ENCODE data around the gene MXI1.
"Not testable (repeated sequence)": the region's sequence is repeated elsewhere in the genome, so short reads cannot be mapped to it uniquely, and the experiment has no call there.

Gene MXI1

DNA sequence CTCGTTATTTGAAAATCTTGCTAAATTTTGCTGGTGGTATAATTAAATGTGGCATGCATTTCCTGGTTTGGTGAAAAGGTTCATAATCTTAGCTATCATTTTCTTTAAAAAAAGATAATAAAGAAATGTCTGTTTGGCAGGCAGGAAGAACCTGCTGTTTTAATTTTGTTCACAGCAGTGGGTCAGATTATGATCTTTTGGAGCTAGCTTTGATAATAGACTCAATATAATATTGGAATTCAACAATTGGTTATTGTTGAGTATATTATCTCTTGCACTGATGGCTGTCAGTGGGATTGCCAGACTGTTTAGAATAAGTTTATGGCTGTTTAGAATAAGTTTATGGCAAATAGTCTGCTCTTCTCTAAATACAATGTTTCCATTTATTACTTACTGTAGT, 35.1 kb downstream of the MXI1 start:
- FAIRE-seq = no peak

DNA sequence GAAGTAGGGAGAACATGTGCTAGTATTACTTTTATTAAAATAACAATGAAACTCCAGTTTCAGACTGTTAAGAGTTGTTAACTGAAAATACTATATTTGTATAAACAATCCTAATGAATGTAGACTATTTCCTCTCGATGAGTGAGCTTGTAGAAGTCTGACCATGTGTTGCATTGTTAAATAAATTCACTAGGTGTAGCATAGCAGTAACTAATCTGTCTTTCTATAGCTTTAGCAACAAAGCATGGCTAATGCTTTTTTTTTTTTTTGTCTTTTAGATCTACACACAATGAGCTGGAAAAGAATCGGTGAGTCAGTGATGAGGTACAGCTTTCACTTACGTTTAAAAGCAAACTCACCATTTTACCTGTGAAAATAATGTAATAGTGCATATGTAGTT, 37.1 kb downstream of the MXI1 start:
- FAIRE-seq = peak; percentile 9

DNA sequence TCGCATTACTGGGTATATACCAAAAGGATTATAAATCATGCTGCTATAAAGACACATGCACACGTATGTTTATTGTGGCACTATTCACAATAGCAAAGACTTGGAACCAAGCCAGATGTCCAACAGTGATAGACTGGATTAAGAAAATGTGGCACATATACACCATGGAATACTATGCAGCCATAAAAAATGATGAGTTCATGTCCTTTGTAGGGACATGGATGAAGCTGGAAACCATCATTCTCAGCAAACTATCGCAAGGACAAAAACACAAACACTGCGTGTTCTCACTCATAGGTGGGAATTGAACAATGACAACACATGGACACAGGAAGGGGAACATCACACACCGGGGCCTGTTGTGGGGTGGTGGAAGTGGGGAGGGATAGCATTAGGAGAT, 40.4 kb downstream of the MXI1 start:
- not testable (repeated sequence) for FAIRE-seq

DNA sequence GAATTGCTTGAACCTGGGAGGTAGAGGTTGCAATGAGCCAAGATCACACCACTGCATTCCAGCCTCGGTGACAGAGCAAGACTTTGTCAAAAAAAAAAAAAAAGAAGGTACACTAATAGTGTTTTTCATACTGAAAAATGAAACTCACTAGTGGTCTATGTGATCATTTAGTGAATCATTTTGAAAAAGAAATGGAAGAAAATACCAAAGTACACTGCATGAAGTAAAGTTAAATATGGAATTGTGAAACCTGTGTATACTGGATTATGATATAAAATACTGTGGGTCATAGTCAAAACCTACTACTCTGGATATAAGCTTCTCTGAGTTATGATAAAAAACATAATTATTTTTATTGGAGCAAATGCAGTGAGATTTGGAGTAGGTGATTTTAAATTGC, 42.1 kb downstream of the MXI1 start:
- FAIRE-seq = not testable (repeated sequence)

DNA sequence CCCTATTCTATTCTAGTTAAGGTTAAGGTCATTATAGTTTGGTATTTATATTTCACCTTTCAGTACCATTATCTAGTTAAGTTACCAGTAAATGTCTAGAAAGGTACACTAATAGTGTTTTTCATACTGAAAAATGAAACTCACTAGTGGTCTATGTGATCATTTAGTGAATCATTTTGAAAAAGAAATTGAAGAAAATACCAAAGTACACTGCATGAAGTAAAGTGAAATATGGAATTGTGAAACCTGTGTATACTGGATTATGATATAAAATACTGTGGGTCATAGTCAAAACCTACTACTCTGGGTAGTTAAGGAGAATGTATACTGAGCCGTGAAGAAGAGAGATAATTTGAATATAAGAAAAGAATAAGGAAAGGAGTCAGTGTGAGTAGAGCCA, 44.0 kb downstream of the MXI1 start:
- peak; percentile 88 for FAIRE-seq

DNA sequence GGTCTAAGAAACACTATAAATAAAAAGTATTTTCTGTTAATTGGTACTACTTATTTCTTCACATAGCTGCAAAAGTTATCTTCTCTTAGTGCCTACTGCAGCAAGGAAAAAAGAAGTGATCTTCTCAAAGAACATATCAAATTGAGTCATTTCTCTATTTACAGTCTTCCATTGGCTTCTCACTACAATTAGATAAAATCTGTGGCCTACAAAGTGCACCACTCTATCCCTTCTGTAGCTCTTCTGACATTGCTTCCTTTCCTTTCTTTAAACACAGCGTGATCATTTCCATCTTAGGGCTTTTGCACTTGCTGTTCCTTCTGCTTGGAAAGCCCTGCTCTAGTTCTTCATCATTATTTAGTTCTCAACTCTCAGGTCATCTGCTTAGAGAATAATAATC, 44.7 kb downstream of the MXI1 start:
- no peak for FAIRE-seq

DNA sequence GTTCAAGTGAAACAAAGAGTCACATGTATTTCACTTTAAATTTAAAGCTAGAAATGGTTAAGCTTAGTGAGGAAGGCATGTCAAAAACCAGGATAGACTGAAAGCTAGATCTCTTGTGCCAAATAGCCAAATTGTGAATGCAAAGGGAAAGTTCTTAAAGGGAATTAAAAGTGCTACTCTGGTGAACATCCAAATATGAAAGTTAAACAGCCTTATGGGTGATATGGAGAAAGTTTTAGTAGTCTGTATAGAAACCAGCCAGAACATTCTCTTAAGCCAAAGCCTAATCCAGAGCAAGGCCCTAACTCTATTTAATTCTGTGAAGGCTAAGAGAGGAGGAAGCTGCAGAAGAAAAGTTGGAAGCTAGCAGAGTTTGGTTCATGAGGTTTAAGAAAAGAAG, 47.1 kb downstream of the MXI1 start:
- FAIRE-seq = no peak

DNA sequence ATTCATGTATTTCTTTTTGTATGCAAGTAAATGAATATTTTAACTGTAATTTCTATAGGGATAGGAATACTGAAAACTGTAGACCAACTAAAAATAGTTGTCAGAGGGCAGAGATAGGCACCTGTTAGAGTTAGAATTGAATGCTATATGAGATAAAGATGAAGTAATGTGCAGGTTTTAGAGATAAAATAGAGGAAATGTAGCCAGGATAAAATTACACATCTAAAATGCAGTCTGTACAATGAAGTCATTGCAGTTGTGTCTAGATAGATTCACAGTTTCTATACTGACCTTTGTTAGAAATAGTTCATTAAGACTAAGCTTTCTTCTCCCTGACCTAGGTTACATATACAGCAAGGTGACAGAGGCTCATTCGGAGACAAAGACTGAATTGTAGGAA, 51.1 kb downstream of the MXI1 start:
- no peak for FAIRE-seq

DNA sequence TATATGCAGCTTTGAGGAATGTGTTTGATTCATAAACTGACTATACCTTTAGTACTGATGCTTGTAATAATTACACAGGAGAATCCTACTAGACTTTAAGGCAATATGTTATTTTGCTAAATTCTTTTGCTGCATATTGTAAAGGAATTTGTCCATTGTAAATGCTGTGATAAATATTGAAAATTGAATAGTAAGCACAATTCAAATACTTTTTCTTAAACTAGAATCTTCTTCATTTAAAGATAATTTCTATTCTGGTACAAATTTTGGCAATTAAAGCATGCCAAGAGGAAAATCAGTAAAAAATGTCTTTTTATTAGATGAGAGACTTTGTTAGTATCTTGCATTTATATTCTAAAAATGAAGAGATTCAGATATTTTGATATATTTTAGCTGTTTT, 51.9 kb downstream of the MXI1 start:
- FAIRE-seq = no peak

DNA sequence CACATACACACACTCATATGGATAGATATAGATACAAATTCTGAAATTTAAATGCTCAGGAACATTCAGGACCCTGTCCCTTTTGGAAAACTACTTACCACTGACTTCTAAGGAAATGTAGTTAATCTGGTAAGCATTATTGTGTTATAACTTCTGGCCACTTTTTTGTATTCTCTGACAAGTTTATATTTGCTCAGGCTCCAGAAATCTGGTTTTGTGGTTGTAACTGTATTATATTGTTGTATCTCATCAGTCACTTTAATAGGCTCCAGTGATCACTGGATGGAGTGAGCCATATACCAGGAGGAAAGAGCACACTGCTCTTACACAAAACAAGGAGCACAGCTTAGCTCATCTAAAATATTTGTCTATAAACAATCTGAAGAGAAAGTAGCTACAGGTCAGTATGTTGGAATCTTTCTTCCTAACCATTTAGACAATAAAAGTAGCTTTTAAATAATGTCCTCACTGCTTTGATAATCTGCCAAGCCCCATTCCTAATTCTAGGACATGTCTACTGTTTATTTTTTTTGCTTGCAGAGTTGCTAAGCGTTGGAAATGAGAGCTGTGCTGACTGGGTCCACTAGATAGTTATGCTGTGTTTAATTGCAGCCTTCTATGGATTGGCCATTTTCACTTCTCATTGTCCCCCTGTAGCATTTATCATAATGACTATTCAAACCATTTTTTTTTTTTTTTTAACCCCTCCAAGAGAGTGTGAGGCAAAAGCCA, 53.5 kb downstream of the MXI1 start:
- FAIRE-seq = no peak

DNA sequence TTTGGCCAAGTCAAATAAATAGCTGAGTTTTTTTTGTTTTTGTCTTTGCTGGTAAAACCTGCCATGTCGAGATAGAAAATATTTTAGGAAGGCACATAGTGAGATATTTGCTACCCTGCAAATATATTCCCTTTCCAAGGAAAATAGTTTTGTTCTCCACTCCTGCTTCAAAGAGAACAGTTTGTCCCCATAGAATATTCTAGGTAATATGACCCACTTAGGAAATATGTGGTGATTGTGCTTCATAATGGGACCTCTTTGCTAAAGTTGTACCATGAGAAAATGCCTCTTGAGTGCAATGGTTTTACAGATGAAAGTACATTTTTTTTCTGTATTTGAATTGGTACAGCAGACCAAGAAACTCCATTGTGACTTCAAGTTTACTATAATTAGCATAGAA, 55.8 kb downstream of the MXI1 start:
- no peak for FAIRE-seq

DNA sequence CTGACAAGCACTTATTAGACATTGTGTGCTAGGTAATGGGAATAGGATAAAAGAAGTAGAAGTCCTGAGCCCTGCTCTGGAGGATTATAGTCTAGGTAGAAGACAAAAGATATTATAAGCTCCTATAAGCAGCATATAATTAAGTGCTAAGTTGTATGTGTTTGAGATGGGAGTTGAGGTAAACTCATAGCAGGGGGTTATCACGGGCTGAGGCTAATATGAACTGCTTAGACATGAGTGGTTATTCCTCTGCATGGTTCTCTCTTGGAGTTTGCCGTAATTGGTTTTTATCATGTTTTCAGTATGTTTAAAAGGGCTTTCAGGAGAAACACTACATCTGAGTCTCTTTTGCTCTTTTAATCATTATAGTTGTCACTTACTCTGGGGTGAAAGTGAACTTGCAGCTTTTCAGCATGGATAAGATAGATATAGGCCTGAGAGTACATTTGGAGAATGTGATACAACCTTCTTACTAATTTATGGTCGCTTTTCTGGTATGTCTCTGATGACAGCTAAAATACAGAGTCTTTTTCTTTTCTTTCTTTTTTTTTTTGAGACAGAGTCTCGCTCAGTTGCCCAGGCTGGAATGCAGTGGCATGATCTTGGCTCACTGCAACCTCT, 58.3 kb downstream of the MXI1 start:
- no peak for FAIRE-seq

DNA sequence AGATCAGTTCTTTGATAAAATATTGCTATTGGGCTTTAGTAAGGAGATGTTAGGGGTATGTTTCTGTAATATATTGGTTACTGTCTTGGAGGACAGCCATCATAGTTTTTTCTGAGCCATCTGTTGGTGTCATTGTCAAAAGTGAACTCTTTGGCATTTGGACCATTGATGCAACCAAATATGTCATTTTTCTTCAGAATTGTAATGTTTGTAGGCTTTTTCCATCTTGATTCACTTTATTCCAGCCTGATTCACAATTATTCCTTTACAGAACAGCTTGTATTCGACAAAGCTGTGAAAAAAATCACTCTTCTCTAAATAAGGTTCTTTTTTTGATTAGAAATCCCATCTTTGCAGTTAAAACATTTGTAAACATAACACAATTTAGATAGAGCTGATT, 59.9 kb downstream of the MXI1 start:
- no peak for FAIRE-seq

DNA sequence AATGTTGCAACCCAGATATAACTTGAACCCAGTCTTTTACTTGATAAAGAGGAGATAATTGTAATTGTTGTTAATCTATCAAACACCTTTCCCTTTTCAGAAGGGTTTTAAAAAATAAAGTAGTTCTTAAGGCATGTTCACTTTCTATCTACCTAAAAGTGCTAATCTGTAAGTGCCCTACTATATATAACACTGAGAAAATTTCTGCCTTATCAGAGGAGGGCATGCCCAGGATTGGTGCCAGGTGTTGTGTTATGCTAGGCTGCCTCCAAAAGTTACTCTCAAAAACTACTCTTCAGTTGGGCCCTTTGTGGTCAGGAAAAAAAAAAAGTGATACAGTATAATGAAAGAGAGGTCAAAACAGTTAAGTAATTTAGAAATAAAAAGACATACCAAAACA, 61.0 kb downstream of the MXI1 start:
- peak; percentile 17 for FAIRE-seq

DNA sequence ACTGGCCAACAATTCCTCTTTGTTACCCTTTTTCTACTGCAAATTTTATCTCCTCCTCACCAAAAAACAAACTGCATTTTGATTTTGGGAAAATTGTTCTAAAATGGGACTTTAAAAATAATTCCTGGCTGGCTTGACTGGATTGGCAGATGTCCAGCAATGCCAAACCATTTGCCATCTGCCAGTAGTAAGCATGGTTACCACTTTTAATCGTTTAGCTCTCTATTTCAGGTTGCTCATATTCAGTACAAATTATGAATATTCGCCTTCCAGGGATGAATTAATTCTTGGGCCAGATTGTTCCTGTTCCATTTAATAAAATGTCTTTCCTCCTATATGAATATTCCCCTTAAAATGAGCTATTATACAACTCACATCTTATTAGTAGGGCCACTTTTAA, 61.6 kb downstream of the MXI1 start:
- FAIRE-seq = no peak

DNA sequence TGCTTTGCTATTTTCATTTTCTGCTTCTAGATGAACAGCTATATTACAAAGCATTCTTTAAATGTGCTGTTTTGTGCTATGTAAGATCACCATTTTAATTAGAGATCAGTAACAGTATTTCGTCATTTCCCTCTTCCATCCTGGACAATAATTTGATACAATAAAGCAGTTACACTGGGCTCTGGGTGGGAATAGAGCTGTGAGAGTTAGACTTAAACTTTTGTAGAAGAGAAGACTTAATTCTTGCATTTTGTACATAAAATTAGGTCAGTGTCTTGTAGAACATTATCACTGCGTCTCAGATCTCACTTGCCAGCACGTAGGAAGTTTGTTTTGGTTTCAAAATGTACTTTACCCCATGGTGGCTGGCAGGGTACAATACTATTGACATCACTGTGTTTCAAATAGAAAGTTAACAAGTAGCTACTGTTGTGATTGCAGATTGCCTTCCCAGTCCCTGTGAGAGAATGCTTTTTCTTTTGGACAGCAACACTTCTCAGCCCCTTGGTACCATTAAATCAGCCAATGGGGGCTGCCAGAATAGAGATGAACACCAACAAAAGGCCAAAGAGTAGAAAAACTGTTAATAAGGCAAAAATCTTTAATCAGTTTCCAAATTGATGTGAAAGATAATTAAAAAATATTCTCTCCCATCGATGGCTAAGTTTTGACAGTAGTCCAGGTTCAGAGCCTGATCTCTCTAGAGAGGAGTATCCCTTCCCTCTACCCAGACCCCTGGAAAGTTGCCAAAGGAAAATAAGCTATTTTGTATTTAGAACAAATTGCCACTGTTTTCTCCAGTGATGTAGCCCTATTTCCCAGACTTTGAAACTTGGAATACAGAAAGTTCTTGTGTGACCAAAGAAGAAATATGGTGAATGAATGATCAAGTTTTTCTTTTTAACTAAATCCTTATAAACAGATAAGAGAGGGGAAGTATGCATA, 62.2 kb downstream of the MXI1 start:
- peak; percentile 82 for FAIRE-seq

DNA sequence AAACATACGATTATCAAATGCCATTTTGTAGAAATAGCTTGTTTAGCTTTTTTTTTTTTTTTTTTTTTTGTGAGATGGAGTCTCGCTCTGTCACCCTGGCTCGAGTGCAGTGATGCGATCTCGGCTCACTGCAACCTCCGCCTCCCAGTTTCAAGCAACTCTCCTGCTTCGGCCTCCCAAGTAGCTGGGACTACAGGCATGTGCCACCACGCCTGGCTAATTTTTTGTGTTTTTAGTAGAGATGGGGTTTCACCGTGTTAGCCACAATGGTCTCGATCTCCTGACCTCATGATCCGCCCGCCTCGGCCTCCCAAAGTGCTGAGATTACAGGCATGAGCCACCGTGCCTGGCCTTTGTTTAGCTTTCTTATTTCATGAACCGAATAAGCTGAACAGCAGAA, 65.6 kb downstream of the MXI1 start:
- FAIRE-seq = not testable (repeated sequence)

DNA sequence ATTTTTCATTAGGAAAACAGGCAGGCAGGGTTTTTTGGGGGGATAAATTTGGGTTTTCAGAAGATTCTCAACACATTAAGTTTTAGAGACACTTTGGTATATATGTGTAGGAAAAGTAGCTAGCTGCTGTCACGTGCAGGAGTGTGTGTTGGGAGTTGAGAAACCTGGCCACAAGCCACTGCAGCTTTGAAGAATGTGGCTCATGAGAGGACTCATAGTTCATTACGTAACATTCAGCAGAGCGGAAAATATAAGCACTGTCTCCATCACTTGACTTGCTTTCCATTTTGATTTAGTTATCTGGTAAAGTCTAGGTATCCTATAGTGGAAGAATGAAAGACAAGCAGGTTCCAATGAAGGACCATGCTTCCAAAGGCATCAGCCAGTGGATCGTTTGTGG, 66.1 kb downstream of the MXI1 start:
- FAIRE-seq = no peak

DNA sequence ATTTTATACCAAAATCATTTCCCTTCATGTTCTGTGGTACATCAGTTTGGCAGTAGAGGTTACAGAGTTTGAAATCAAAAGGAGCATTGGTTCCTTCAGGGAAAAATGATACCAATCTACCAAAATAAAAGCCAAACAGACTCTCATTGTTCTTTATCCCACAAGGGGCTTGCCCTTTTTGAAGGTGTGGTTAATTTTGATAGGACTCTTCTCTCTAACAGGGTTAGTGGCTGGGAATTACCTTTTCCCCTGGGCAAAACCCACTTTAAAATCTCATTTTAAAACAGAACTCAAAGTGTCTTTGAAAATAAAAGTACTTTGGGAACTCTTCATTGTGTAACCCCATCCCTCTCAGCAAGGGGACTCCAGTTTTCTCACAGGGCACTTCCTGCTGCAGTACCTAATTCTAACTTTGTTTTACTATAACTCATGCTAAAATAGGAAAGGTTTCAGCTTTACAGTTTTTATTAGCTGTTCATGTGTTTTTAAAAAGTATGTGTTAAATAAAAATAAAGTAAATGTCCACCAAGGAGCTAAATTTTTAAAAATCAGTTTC, 66.7 kb downstream of the MXI1 start:
- no peak for FAIRE-seq

DNA sequence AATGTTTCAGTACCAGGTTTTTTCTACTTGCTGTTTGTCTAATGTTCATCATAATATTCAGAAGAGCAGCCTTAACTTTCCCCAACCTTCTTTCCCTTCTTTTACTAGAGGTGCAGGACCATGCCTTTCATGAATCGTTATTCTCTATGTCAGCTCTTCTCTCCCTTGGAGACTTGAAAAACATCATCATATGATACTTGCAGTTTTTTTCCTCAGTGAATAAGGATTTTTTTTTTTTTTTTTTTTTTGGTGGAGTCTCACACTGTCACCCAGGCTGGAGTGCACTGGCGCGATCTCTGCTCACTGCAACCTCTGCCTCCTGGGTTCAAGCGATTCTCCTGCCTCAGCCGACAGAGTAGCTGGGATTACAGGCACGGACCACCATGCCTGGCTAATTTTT, 67.2 kb downstream of the MXI1 start:
- no peak for FAIRE-seq

DNA sequence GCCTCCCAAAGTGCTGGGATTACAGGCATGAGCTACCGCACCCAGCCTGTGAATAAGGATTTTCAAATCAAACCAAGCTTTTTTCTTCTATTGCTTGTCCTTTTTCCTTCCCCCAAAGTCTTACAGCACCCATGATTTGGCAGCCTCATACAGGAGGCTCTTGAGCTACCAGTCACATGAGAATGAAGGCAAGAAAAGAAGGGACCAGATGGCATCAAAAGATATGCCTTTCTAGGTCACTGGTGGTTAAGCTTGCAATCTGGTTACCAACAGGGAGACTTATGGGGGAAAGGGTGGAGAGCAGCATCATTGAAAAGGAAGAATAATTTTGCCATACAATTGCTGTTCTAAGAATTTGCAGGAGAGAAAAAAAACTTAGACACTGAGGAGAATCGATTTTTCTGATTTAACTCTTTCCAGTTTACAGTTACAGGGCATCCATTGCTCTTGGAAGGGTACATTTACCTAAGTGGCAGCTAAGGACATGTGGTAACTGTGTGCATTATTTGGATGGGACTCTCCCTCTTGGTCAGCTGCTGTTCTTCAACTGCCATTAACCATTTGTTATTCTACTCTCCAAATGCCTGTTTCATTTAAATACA, 67.8 kb downstream of the MXI1 start:
- FAIRE-seq = no peak

DNA sequence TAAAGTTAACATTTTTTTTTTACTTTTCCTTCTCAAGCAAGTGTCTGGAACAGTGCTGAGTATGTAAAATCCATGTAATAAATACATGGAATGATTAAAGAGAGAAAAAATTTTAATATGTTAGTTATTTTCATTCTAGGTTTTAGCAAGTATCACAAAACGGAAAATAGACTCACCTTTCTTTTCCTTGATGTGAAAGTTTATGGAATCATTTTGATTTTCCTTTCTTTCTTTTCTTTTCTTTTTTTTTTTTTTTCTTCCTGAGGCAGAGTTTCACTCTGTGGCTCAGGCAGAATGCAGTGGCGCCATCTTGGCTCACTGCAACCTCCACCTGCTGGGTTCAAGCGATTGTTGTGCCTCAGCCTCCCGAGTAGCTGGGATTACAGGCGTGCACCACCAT, 69.2 kb downstream of the MXI1 start:
- peak; percentile 5 for FAIRE-seq

DNA sequence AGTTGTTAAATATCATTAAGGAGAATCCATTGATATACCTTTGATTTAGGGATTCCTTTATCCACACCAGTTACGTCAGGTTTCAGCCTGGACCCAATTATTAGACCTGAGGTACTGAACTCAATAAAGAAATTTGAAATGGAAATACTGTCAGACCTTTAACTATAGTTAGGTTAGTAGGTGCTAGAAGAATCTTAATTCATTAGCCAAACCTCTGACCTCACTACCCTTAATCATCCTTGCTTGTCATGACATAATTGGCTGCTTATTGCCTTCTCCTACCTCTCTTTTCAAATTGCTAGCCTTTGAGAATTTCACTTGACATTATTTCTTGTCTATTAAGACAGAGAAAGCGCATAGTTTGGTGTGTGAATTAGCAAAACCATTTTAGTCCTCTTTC, 70.2 kb downstream of the MXI1 start:
- peak; percentile 87 for FAIRE-seq
